Measurements from ENCODE around the gene ZNF584. TPM values are rescaled to one million over a fixed set of nuclear protein-coding genes. Genes with fewer than 3 reads are reported as not detected.

Gene ZNF584
- total and polyA plus RNA-seq, 10 of the 15 experiments (the other 5 are each of a cell fraction or from before 2014, with no cell fraction given), result 2.0 to 10.7 (median 6.3) TPM

DNA sequence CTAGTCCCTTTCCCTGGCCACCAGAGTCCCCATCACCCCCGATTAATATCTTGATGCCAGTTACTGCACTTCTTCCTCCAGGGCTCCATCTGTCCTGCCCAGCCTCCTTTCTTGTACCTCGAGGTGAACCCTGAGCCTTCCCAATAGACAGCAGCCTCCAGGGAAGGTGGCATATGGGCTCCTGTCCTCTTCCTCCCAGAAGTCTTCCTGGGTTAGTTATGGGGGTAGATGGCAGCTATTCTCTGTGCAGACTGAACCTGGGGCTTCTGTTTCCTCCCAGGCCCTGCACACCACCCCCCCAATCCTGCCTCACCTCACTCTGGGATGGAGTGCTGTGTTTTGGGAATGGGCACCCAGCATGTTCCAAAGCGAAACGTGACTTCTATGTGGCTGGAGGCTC, 10.4 kb upstream of the ZNF584 start:
- ATAC-seq (no peak), DNase-seq (ENCODE audit: low read depth, low spot score) (no peak), FAIRE-seq (no peak)
- SMC1A ChIA-PET (ENCODE audit: uncharacterized antibody, unreplicated experiment), result no interaction called here
- H3K27ac ChIP-seq (ENCODE audit: control insufficient read depth, insufficient read depth), result no peak overlapping the region
- RAD21 ChIA-PET (ENCODE audit: unreplicated experiment), result no interaction called here
- no peaks in the 10 kb centered on the region for H4K20me1 ChIP-seq (ENCODE audit: control insufficient read depth, insufficient read depth)
- WGBS (ENCODE audit: insufficient coverage, insufficient replicate concordance, low lambda C conversion rate, missing lambda C conversion rate), result 51% methylated on average over 4 of the region's 4 CpGs
- no peak overlapping the region for H3K4me2 ChIP-seq (ENCODE audit: control insufficient read depth, insufficient read depth)
- peaks cover under 1 to 21% of the 10 kb centered on the region in 2 experiments; a peak in 3 of 4 replicates for H3K36me3 ChIP-seq (ENCODE audit: control insufficient read depth in 2 of 2, insufficient read depth in 2 of 2, low read length in 1 of 2)
- no peaks in the 10 kb centered on the region for H3K79me2 ChIP-seq (ENCODE audit: control insufficient read depth, insufficient read depth, low read length)
- no peaks in the 10 kb centered on the region for H3K27me3 ChIP-seq (replicated peaks in 1 of 2; ENCODE audit: control insufficient read depth in 2 of 2, insufficient read depth in 2 of 2, low read length in 1 of 2)
- CTCF ChIA-PET, result no interaction called here
- H3K4me1 ChIP-seq (ENCODE audit: control insufficient read depth, insufficient read depth, low read length), result peaks cover 10% of the 10 kb centered on the region
- no peak overlapping the region for H3K9ac ChIP-seq (ENCODE audit: control insufficient read depth, insufficient read depth, low read length)
- no peaks in the 10 kb centered on the region for H3K9me3 ChIP-seq (replicated peaks; ENCODE audit: control insufficient read depth, insufficient read depth, low read length)
- BruUV-seq (replicated peaks), result no TSS peak
- POLR2A ChIA-PET, result no interaction called here
- H2AFZ ChIP-seq (ENCODE audit: control insufficient read depth, low read depth, low read length), result no peak overlapping the region
- no peak overlapping the region for H3K4me3 ChIP-seq
- TF ChIP-seq, protein P1, sequence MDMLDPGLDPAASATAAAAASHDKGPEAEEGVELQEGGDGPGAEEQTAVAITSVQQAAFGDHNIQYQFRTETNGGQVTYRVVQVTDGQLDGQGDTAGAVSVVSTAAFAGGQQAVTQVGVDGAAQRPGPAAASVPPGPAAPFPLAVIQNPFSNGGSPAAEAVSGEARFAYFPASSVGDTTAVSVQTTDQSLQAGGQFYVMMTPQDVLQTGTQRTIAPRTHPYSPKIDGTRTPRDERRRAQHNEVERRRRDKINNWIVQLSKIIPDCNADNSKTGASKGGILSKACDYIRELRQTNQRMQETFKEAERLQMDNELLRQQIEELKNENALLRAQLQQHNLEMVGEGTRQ (IDR thresholded peaks at IDR 0.05; ENCODE audit: borderline replicate concordance, low read depth, low read length), result no peak
- TF ChIP-seq, protein P2, sequence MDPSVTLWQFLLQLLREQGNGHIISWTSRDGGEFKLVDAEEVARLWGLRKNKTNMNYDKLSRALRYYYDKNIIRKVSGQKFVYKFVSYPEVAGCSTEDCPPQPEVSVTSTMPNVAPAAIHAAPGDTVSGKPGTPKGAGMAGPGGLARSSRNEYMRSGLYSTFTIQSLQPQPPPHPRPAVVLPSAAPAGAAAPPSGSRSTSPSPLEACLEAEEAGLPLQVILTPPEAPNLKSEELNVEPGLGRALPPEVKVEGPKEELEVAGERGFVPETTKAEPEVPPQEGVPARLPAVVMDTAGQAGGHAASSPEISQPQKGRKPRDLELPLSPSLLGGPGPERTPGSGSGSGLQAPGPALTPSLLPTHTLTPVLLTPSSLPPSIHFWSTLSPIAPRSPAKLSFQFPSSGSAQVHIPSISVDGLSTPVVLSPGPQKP (IDR thresholded peaks at IDR 0.05; ENCODE audit: low read depth, low read length), result no peak
- no peak for TF ChIP-seq MYC (IDR thresholded peaks at IDR 0.05; ENCODE audit: insufficient read depth, insufficient read length, insufficient replicate concordance, low read length, severe bottlenecking)
- no peak for TF ChIP-seq EP300 (IDR thresholded peaks at IDR 0.05; ENCODE audit: borderline replicate concordance in 1 of 2, control insufficient read depth in 1 of 2, low read depth in 2 of 2, low read length in 2 of 2)
- TF ChIP-seq MXI1 (IDR thresholded peaks at IDR 0.05; ENCODE audit: low read depth, low read length), result no peak
- TF ChIP-seq SRF (IDR thresholded peaks at IDR 0.05; ENCODE audit: low read depth in 2 of 2, low read length in 2 of 2), result no peak
- TF ChIP-seq, protein P3, sequence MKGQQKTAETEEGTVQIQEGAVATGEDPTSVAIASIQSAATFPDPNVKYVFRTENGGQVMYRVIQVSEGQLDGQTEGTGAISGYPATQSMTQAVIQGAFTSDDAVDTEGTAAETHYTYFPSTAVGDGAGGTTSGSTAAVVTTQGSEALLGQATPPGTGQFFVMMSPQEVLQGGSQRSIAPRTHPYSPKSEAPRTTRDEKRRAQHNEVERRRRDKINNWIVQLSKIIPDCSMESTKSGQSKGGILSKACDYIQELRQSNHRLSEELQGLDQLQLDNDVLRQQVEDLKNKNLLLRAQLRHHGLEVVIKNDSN (IDR thresholded peaks at IDR 0.05; ENCODE audit: borderline replicate concordance, extremely low read length, insufficient read depth, low read depth, low read length), result no peak
- TF ChIP-seq SREBF2 (IDR thresholded peaks at IDR 0.05; ENCODE audit: low read length), result no peak
- no peak for TF ChIP-seq NR2C1 (IDR thresholded peaks at IDR 0.05)
- TF ChIP-seq, protein P4, sequence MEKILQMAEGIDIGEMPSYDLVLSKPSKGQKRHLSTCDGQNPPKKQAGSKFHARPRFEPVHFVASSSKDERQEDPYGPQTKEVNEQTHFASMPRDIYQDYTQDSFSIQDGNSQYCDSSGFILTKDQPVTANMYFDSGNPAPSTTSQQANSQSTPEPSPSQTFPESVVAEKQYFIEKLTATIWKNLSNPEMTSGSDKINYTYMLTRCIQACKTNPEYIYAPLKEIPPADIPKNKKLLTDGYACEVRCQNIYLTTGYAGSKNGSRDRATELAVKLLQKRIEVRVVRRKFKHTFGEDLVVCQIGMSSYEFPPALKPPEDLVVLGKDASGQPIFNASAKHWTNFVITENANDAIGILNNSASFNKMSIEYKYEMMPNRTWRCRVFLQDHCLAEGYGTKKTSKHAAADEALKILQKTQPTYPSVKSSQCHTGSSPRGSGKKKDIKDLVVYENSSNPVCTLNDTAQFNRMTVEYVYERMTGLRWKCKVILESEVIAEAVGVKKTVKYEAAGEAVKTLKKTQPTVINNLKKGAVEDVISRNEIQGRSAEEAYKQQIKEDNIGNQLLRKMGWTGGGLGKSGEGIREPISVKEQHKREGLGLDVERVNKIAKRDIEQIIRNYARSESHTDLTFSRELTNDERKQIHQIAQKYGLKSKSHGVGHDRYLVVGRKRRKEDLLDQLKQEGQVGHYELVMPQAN (conservative IDR thresholded peaks at IDR 0.05), result no peak
- in situ Hi-C loops (cut with MboI), result no loop called here
- intact Hi-C loops (cut with micrococcal nuclease; ENCODE audit: unreplicated experiment), result no loop called here
